ENCODE results near the gene MAPK10. TPM values are rescaled to one million over a fixed set of nuclear protein-coding genes. Genes with fewer than 3 reads are reported as not detected.

The MAPK10 gene
- total RNA-seq, 6 experiments from 2014 or later: 0.79 to 1.8 (median 1.1) TPM

- no peak for TF ChIP-seq CTCF (IDR thresholded peaks at IDR 0.05)
These were observed 398.0 kb downstream of the MAPK10 start for GRCh38 chr4:85961887-85962286.

GRCh38 chr4:85956293-85956945 is 403.4 kb downstream of the MAPK10 start:
- TF ChIP-seq CTCF (IDR thresholded peaks at IDR 0.05): no peak
- Mint-ChIP-seq H3K9me3 (no peaks in the 10 kb centered on the region), H3K27me3 (ENCODE audit: insufficient read depth) (no peaks in the 10 kb centered on the region; the same call in none of the 2 replicates), H3K36me3 (ENCODE audit: low read depth) (no peaks in the 10 kb centered on the region), H3K4me1 (ENCODE audit: low read depth) (peaks cover 52% of the 10 kb centered on the region), H3K4me3 (no peak overlapping the region), H3K27ac (peak overlapping the region; percentile 33; the same call in 1 of the 2 replicates)
- no peak for DNase-seq

More at GRCh38 chr4:85961887-85962286, 398.0 kb downstream of the MAPK10 start:
- no peak for DNase-seq
- H3K9me3 Mint-ChIP-seq: no peaks in the 10 kb centered on the region
- peaks cover 51% of the 10 kb centered on the region for H3K4me1 Mint-ChIP-seq (ENCODE audit: low read depth)
- H3K27me3 Mint-ChIP-seq (ENCODE audit: insufficient read depth): no peaks in the 10 kb centered on the region
- H3K36me3 Mint-ChIP-seq (ENCODE audit: low read depth): peaks cover 8% of the 10 kb centered on the region; the same call in 1 of the 2 replicates
- H3K4me3 Mint-ChIP-seq: no peak overlapping the region
- H3K27ac Mint-ChIP-seq: no peak overlapping the region

- peak; percentile 42 for DNase-seq
- Mint-ChIP-seq H3K4me3 (no peak overlapping the region), H3K4me1 (ENCODE audit: low read depth) (peaks cover 52% of the 10 kb centered on the region), H3K36me3 (ENCODE audit: low read depth) (no peaks in the 10 kb centered on the region), H3K27me3 (ENCODE audit: insufficient read depth) (no peaks in the 10 kb centered on the region; the same call in none of the 2 replicates), H3K27ac (peak overlapping the region; percentile 56; the same call in 1 of the 2 replicates), H3K9me3 (no peaks in the 10 kb centered on the region)
- no peak for TF ChIP-seq CTCF (IDR thresholded peaks at IDR 0.05)
These were observed 404.1 kb downstream of the MAPK10 start for GRCh38 chr4:85955620-85956292.

GRCh38 chr4:85953651-85954018 is 406.2 kb downstream of the MAPK10 start:
- no peak for TF ChIP-seq CTCF (IDR thresholded peaks at IDR 0.05)
- Mint-ChIP-seq H3K4me3 (peak overlapping the region; percentile 46), H3K9me3 (no peaks in the 10 kb centered on the region), H3K36me3 (ENCODE audit: low read depth) (no peaks in the 10 kb centered on the region), H3K27me3 (ENCODE audit: insufficient read depth) (no peaks in the 10 kb centered on the region; the same call in none of the 2 replicates), H3K4me1 (ENCODE audit: low read depth) (peaks cover 52% of the 10 kb centered on the region), H3K27ac (peak overlapping the region; percentile 81)
- DNase-seq: peak; percentile 59

GRCh38 chr4:85952972-85953650 is 406.7 kb downstream of the MAPK10 start:
- no peak for DNase-seq
- peaks cover 52% of the 10 kb centered on the region for H3K4me1 Mint-ChIP-seq (ENCODE audit: low read depth)
- TF ChIP-seq CTCF (IDR thresholded peaks at IDR 0.05): no peak
- peak overlapping the region; percentile 62 for H3K4me3 Mint-ChIP-seq
- peak overlapping the region; percentile 81 for H3K27ac Mint-ChIP-seq
- no peaks in the 10 kb centered on the region; the same call in none of the 2 replicates for H3K27me3 Mint-ChIP-seq (ENCODE audit: insufficient read depth)
- no peaks in the 10 kb centered on the region for H3K9me3 Mint-ChIP-seq
- no peaks in the 10 kb centered on the region for H3K36me3 Mint-ChIP-seq (ENCODE audit: low read depth)
